ENCODE measurements around the gene NAV1.

DNA sequence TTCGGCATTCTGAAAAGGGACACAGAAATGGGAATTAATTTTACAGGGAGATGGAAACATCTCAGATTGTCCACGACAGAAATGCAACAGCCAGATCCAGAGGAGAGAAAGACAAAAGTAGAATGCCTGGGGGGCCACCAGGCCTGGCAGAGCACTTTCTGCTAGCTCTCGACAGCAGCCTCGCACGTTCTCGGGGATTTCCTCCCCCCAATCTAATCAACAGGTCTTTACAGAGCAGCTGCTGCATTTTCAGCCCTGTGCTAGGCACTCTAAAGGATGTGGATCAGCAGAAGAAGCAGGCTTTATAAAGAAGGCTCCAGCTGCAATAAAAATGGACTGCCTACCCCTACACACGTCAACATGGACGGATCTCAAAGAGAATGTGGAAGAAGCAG, 42.6 kb upstream of the NAV1 start:
- TF ChIP-seq POLR2AphosphoS5 (IDR thresholded peaks at IDR 0.05; ENCODE audit: low read depth, low read length): no peak
- TF ChIP-seq, protein P1, sequence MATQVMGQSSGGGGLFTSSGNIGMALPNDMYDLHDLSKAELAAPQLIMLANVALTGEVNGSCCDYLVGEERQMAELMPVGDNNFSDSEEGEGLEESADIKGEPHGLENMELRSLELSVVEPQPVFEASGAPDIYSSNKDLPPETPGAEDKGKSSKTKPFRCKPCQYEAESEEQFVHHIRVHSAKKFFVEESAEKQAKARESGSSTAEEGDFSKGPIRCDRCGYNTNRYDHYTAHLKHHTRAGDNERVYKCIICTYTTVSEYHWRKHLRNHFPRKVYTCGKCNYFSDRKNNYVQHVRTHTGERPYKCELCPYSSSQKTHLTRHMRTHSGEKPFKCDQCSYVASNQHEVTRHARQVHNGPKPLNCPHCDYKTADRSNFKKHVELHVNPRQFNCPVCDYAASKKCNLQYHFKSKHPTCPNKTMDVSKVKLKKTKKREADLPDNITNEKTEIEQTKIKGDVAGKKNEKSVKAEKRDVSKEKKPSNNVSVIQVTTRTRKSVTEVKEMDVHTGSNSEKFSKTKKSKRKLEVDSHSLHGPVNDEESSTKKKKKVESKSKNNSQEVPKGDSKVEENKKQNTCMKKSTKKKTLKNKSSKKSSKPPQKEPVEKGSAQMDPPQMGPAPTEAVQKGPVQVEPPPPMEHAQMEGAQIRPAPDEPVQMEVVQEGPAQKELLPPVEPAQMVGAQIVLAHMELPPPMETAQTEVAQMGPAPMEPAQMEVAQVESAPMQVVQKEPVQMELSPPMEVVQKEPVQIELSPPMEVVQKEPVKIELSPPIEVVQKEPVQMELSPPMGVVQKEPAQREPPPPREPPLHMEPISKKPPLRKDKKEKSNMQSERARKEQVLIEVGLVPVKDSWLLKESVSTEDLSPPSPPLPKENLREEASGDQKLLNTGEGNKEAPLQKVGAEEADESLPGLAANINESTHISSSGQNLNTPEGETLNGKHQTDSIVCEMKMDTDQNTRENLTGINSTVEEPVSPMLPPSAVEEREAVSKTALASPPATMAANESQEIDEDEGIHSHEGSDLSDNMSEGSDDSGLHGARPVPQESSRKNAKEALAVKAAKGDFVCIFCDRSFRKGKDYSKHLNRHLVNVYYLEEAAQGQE (IDR thresholded peaks at IDR 0.05; ENCODE audit: insufficient read depth in 1 of 2, low read depth in 2 of 2, low read length in 2 of 2): no peak
- TF ChIP-seq TAF1 (IDR thresholded peaks at IDR 0.05; ENCODE audit: borderline replicate concordance, insufficient read depth, low read length): no peak
- TF ChIP-seq SIN3A (IDR thresholded peaks at IDR 0.05; ENCODE audit: borderline replicate concordance, insufficient read depth, low read length): no peak
